Measurements from ENCODE around the gene STX16.
A peak's percentile ranks its signal among the peaks of the same experiment; 100 is the strongest.
"Not testable (repeated sequence)": the region's sequence is repeated elsewhere in the genome, so short reads cannot be mapped to it uniquely, and the experiment has no call there.

Gene STX16

GRCh38 chr20:58713801-58714339, 62.8 kb downstream of the STX16 start:
- DNase-seq = no peak

- DNase-seq = no peak
Measured at GRCh38 chr20:58714340-58714922, 63.3 kb downstream of the STX16 start.

DNA sequence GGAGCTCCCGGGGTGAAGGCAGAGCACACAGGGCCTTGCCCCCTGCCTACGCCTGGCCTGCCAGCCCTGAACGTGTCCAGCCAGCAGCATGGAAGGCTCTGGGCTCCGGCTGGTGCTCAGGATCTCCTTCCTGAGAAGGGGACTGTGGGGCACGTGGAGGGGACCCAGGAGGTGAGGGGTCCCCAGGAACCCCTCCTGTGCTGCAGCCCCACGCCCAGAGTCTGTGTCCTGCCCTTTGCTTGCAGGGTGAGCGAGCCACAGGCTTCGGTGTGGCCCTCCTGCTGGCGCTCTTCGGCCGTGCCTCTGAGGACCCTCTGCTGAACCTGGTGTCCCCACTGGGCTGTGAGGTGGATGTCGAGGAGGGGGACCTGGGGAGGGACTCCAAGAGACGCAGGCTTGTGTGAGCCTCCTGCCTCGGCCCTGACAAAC, 63.9 kb downstream of the STX16 start:
- no peak for DNase-seq

DNA sequence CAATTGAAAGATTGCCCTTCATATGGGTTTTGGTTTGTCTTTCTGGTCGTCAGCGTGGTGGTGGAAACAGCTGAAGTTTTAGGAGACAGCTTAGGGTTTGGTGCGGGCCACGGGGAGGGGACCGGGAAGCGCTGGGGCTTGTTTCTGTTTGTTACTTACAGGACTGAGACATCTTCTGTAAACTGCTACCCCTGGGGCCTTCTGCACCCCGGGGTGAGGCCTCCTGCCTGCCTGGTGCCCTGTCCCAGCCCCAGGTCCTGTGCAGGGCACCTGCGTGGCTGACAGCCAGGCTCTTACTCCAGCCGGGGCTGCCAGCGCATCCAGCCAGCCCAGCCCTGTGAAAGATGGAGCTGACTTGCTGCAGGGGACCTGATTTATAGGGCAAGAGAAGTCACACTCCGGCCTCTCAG, 64.3 kb downstream of the STX16 start:
- DNase-seq = no peak

- no peak for DNase-seq
Measured at GRCh38 chr20:58715801-58716475, 64.9 kb downstream of the STX16 start.

DNA sequence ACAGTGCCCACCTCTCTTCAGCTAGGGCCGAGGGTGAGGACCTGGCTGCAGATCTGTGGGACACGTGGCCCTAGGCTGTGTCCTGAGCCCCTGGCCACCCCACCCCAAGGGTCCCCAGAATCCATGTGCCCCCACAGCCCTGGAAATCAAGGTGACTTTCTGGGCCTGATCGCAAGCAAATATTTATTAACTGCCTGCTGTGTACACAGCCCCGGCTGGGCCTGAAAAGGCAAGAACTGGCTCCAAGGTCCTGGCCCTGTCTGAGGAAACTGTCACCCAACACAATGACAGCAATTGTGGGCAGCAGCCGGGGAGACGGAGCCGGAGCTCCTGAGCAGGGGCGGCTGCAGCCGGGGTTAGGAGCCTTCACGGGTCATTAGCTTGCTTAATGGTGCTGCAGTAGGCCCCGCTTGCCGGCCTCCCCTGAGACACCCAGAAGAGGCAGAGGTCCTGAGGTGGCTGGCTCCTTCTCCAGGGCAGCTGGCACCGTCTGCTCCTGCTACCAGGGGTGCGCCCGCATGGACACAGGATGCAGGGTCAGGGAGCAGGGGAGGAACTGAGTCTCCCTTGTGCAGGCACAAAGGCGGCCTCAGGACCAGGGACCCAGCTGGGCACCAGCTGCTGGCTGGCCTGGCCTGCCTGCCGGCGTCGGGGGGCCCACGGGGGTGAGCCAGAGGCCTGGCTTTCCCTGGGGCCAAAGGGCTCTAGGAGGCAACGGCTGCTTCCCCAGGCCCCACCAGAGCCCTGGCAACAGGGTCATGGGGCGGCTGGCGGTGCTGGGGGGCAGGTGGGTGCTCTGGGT, 65.6 kb downstream of the STX16 start:
- peak; percentile 24 for DNase-seq

DNA sequence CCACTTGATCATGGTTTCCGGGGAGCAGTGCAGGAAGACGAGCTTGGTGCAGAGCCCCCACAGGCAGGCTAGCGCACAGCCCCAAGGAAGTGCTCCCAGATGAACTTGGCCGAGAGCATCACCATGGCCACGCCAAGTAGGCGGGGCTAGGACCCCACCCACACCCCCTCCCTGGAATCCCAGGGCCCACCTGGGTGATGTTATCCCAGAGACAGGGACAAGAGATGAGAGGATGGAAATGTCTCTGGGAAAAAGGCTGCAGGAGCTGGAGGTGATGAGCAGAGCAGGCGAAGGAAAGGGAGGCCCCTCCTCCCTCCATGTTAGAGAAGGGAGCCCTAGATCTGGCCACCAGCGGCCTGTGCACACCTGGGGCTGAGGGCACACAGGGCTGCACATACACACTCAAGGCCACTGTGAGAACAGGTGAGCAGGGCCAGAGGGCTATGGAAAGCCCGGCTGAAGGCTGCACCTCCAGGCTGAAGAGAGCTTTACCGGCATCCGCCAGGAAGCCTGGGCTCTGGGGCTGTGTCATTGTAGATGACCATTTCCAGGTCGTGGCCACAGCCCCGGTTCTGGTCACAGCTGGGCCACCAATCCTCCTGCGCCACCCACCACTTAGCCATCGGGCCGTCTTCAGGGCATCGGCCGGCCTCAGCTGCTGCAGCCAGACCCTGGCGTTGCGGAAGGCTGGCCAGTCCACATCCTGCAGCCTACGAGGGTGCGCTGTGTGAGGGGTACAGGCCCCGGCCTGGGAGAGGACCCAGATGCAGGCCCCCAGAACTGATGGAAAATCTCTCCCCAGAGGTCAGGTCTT, 66.4 kb downstream of the STX16 start:
- DNase-seq = no peak

DNA sequence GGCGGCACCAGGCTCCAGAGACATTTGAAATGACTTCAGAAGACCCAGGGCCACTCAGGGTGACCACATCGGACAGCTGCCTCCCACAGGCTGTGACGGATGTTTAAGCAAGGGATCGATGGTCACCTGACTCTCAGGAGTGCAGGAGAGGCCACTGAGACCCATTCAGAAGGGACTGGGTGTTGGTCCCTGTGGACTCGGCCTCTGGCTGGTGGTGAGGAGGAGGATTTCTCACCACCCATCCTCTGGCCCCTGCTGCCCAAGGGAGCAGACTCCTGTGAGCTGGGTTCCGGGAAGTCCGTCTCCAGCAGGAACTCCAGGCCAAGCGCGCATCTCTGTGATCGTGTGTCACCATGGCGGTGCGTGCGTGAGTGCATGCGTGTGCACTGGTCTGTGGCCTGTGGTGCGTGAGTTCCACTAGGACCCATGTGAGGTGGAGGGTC, 67.1 kb downstream of the STX16 start:
- no peak for DNase-seq

DNA sequence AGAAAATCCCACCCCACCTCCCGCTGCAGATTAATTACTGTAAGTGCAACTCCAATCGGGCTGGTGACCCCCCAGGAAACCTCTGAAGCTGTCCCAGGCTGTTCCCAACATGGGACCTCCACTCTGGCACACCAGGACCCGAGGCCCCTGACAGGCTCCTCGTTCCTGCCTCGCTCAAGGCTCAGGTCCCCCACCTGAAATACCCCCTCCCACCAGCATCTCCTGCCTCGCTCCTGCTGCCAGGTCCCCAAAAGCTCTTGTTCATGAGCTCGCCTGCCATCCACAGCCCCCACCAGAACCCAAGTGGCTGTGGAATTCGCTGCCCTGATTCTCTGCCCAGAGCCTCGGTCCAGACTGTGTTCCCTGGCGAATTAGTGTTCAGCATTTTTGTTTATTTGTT, 67.6 kb downstream of the STX16 start:
- DNase-seq = no peak

DNA sequence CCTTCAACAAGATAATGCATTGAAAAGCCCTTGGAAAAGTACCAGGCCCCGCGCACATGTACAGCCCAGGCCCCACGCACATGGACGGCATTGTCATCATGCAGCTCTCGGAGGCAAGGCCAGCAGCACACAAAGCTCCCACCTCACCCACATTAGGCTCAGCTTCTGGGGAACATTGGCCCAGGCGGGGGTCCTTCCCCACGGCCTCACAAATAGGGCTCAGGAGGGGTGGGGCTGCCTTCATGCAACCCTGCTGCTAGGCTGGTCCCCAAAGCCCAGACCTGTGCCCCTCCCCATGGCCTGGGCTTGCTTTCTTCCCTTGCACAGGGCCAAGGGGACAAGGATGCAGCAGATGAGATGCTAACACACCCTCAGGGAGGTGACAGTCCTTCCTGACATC, 68.2 kb downstream of the STX16 start:
- DNase-seq = no peak

DNA sequence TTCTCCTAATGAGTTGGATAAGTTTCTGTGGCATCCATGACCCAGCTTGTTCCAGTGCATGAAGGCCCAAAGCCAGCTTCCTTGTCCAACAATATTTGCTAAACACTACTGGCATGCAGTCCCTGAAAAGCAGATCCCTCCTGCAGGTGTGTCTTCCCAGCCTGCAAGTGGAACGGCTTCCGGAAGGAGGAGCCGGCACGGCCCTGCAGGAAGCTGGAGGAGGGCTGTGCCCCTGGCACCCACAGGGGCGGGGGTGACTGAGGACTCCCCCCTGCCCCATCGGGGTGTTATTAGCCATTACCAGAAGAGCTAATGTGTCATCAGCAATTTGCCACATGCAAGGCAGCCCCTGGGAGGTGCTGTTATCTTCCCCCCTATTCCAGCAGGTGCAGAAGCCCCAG, 68.9 kb downstream of the STX16 start:
- no peak for DNase-seq

GRCh38 chr20:58720890-58721289, 69.8 kb downstream of the STX16 start:
- DNase-seq = no peak

DNA sequence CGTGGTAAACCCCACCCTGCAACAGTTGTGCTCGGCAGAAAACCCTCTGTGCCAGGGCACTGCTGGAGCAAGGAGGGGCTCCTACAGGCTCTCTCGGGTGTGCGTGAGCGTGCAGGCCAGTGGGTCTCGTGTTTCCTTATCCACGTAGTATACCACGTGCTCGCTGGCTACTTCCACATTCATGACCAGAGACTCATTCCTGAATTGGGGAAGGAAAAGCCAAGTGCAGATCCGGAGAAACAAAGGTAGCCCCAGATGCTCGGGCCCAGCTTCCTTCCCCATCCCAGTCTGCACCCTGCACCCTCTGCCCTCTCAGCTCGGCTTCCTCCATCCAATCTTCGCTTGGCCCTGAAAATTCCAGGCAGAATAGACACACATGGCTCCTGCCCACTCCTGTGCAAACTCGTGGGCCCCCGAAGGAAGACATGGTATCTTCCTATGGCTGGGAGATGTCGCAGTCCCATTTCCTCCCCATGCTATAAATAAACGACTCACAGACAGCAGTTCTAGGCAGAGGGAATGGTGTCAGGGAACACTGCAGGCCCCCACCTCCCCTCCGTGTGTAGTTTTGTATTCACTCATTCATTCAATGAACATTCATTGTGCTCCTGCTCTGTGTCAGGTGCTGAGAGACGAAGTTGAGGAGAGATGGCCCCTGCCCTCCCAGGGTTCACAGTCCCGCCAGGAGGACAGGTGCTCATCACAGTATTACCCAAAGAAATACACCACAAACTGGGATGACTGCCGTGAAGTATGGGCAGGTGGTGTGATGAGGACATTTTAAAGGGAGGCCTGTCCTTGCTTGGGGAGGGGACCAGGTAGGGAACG, 71.1 kb downstream of the STX16 start:
- DNase-seq = no peak

- DNase-seq = no peak
Measured at GRCh38 chr20:58722877-58723627, 72.0 kb downstream of the STX16 start.

DNA sequence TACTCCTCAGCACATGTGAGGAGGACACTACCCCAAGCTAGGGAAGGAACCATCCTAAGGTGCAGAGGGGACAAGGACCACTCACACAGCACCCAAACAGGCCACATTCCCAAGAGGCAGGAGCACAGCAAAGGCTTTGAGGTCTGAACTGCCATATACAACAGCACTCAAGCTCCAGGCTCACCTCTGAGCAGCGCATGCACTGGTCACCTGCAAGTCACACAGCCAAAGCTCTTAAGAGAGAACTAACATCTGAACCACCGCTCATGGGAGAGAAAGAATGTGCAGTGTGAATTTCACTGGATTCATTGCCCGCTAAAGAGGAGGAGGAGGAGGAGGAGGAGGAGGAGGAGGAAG, 72.5 kb downstream of the STX16 start:
- no peak for DNase-seq

GRCh38 chr20:58726156-58726555, 75.1 kb downstream of the STX16 start:
- DNase-seq = not testable (repeated sequence)
